Mammary microvascular endothelial cell (primary cell): ENCODE results near the gene RPL39. TPM values are rescaled to one million over a fixed set of nuclear protein-coding genes. Genes with fewer than 3 reads are reported as not detected.

Source experiments
- total RNA-seq: library from RNA; depleted of rRNA; stranded (reverse); fragments of >200 nt; gene quantifications from 2 replicates; pipeline ENCODE4 v1.2.3, GENCODE V29; 2015

RPL39 gene
- 6,838 and 8,202 TPM in 2 replicates for total RNA-seq

DNA sequence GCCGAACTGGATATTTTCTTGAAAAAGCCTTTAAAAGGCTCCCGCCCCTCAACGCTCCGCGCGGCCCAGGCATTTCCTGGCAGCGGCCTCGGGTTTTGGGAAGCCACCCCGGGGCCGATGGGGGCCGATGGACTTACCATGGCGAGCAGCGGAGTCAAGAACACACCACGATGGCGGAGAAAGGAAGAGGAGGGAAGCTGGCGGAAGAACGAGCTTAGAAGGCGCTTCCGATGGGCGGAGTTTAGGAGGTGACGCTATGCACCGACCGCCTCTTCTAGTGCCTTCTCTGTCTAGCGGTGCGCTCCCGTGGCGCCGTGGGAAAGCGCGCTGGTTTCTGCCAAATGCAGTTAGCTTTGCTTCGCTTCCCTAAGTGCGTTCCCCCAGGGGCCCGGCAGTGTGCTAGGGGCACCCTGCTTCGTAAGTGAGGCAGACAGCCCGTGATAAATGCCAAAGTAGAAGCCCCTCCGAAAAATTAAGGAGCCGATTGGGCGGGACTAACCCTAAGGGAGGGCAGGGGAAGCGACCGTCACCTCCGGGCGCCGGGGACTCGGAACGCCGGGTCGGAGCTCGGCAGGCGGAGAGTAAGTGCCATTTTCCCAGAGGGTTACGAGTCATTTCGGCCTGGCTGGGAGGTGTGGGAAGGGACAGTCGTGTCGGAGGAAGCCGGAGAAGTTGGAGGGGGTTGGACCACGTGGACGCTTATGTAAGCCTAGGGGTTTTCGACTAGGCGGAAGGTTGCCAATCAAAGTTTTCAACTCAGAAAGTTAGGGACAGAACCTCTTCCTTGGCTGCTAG lies at the start of gene RPL39:
Gene RPL39, minus strand, starts transcription at position 194 of the 795 bp plus-strand sequence. Its CDS starts 54 bp downstream, at position 140.

DNA sequence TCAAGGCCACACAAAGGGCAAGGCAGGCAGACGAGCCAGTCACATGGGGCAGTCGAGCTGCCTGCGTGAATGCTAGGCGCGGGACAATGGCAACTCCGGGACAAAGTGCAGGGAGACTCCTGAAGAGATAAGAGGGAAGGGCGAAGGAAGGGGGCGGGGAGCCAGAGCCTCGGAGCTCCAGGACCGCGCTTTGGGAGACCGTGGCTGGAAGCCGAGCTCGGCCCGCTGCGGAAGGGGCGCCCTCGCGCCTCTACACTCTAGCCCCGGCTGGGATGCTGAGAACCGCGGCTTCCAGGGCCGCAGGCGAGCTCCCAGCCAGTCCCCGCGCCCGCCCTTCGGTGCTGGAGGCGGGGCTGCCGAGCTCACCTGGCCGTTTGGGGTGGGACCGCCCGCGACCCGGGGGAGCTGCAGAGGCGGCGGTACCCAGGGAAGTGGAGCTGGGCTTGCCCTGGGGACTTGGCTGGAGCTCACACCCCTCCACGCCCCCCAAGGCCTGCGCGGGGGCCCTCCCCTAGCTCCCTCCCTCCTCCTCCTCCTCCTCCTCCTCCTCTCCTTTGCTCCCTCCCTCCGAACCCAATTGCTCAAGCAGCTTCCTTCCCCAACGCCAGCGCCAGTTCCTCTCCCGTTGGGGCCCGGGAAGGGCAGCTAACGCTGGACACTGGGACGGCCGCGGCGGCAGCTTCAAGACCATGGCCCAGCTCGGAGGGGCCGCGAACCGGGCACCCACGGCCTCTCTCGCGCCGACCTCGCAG lies 33.3 kb downstream of the RPL39 start, which contains the start of gene SOWAHD:
Gene SOWAHD, plus strand, starts transcription at position 610 of the 752 bp plus-strand sequence. Its CDS starts 80 bp downstream, at position 690.

Other genes with a start within 250 kb of the RPL39 start
- 28.7 and 30.6 TPM in 2 replicates for gene STEEP1, start 226.2 kb downstream of the RPL39 start, total RNA-seq
- 36.0 and 47.2 TPM in 2 replicates for gene UBE2A, start 217.1 kb downstream of the RPL39 start, total RNA-seq
- gene NKRF, start 185.2 kb downstream of the RPL39 start, total RNA-seq: 5.5 and 6.0 TPM in 2 replicates
- gene SEPTIN6, start 98.5 kb downstream of the RPL39 start, total RNA-seq: 13.8 and 14.7 TPM in 2 replicates
- not detected in 2 replicates for gene SOWAHD, start 33.0 kb downstream of the RPL39 start, total RNA-seq
- 1.7 and 2.1 TPM in 2 replicates for gene UPF3B, start 61.3 kb upstream of the RPL39 start, total RNA-seq
- gene RNF113A, start 80.1 kb upstream of the RPL39 start, total RNA-seq: 13.8 and 14.9 TPM in 2 replicates
- 79.8 and 88.5 TPM in 2 replicates for gene NDUFA1, start 80.2 kb upstream of the RPL39 start, total RNA-seq
- not detected in 2 replicates for gene AKAP14, start 104.3 kb upstream of the RPL39 start, total RNA-seq
- 4.3 and 4.7 TPM in 2 replicates for gene NKAP, start 152.1 kb upstream of the RPL39 start, total RNA-seq